HEK293T (cell line): ENCODE data around the gene NDUFC1.

Experiments
- BHLHE40 ChIP-seq: fragments of 450-650 bp; IDR thresholded peaks from 2 replicates; pipeline ENCODE4 v1.6.1; 2016; ENCODE audit warnings: mild to moderate bottlenecking, moderate library complexity, borderline replicate concordance
- ELF4 ChIP-seq: fragments of 450-650 bp; IDR thresholded peaks from 2 replicates; pipeline ENCODE4 v1.6.1; 2017; ENCODE audit warnings: antibody characterized with exemption
- FOXA1 ChIP-seq: fragments of 450-650 bp; IDR thresholded peaks from 2 replicates; pipeline ENCODE4 v1.6.1; 2016; ENCODE audit warnings: mild to moderate bottlenecking
- FOXK2 ChIP-seq: fragments of 450-650 bp; IDR thresholded peaks from 2 replicates; pipeline ENCODE4 v1.6.1; 2016; ENCODE audit warnings: mild to moderate bottlenecking
- FOXM1 ChIP-seq: fragments of 450-650 bp; IDR thresholded peaks from 2 replicates; pipeline ENCODE4 v1.6.1; 2017; ENCODE audit warnings: mild to moderate bottlenecking, borderline replicate concordance
- SUZ12 ChIP-seq: fragments of 450-650 bp; IDR thresholded peaks from 2 replicates; pipeline ENCODE4 v1.6.1; 2016; ENCODE audit warnings: mild to moderate bottlenecking

DNA sequence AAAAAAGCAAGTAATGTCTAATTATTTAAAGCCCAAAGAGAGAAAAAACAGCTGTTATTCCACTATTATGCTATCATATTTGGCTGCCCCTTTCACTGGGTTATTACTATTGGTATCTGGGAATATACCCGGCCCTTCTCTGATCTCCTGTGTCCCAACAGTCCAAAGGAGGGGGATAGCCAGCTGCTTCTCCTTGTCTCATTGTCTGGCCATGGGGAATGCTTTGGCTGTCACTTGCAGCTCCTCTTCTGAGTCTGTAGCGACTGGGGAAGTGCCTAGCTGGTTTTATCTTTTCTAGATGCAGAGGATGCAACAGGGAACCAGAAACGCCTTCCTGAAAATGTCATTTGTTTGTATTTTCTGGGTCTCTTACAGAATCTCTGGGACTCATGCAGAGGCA is 56.1 kb downstream of the NDUFC1 start:
- TF ChIP-seq SUZ12, result no peak
- TF ChIP-seq ELF4, result no peak
- TF ChIP-seq FOXM1, result no peak
- no peak for TF ChIP-seq FOXA1
- no peak for TF ChIP-seq FOXK2
- no peak for TF ChIP-seq BHLHE40
